Measurements from ENCODE around the gene GAPDH.

The GAPDH gene

GRCh38 chr12:6575648-6576047 is 41.3 kb downstream of the GAPDH start:
- CTCF ChIA-PET: no interaction called here
- H3K9me3 ChIP-seq (ENCODE audit: control insufficient read depth, insufficient read depth, low read depth, low read length): no peaks in the 10 kb centered on the region

GRCh38 chr12:6582196-6582595 is 47.9 kb downstream of the GAPDH start:
- H3K36me3 ChIP-seq (ENCODE audit: control insufficient read depth in 2 of 2, insufficient read depth in 1 of 2, low read length in 2 of 2): peaks cover 86 to 91% of the 10 kb centered on the region in 2 experiments
- ChIA-PET CTCF (interaction anchor here (0.6 to 1.7 kb wide), 2 partner anchors 14 to 20 kb away, joined by 3 to 9 read pairs; no protein-coding TSS in a partner anchor), POLR2A (no interaction called here)
- TF ChIP-seq CTCF (tag by site-specific recombination; IDR thresholded peaks at IDR 0.05) (peak; percentile 23; the same call in 1 of the 2 replicates), ZNF549 (tag by site-specific recombination; IDR thresholded peaks at IDR 0.05) (no peak)
- H3K27ac ChIP-seq (ENCODE audit: extremely low read depth, low read depth, low read length): no peak overlapping the region
- H3K9me3 ChIP-seq (ENCODE audit: control insufficient read depth, insufficient read depth, low read depth, low read length): no peaks in the 10 kb centered on the region
- no peak overlapping the region for H3K4me3 ChIP-seq (ENCODE audit: low read depth, low read length)
- no peaks in the 10 kb centered on the region for H3K4me1 ChIP-seq (ENCODE audit: control insufficient read depth, insufficient read depth, low read length)

More at GRCh38 chr12:6575648-6576047, 41.3 kb downstream of the GAPDH start:
- H3K4me1 ChIP-seq (ENCODE audit: control insufficient read depth, insufficient read depth, low read length): no peaks in the 10 kb centered on the region
- peaks cover 86 to 94% of the 10 kb centered on the region in 2 experiments for H3K36me3 ChIP-seq (ENCODE audit: control insufficient read depth in 2 of 2, insufficient read depth in 1 of 2, low read length in 2 of 2)
- no peak overlapping the region for H3K27ac ChIP-seq (ENCODE audit: extremely low read depth, low read depth, low read length)
- POLR2A ChIA-PET: no interaction called here
- TF ChIP-seq, protein P1, sequence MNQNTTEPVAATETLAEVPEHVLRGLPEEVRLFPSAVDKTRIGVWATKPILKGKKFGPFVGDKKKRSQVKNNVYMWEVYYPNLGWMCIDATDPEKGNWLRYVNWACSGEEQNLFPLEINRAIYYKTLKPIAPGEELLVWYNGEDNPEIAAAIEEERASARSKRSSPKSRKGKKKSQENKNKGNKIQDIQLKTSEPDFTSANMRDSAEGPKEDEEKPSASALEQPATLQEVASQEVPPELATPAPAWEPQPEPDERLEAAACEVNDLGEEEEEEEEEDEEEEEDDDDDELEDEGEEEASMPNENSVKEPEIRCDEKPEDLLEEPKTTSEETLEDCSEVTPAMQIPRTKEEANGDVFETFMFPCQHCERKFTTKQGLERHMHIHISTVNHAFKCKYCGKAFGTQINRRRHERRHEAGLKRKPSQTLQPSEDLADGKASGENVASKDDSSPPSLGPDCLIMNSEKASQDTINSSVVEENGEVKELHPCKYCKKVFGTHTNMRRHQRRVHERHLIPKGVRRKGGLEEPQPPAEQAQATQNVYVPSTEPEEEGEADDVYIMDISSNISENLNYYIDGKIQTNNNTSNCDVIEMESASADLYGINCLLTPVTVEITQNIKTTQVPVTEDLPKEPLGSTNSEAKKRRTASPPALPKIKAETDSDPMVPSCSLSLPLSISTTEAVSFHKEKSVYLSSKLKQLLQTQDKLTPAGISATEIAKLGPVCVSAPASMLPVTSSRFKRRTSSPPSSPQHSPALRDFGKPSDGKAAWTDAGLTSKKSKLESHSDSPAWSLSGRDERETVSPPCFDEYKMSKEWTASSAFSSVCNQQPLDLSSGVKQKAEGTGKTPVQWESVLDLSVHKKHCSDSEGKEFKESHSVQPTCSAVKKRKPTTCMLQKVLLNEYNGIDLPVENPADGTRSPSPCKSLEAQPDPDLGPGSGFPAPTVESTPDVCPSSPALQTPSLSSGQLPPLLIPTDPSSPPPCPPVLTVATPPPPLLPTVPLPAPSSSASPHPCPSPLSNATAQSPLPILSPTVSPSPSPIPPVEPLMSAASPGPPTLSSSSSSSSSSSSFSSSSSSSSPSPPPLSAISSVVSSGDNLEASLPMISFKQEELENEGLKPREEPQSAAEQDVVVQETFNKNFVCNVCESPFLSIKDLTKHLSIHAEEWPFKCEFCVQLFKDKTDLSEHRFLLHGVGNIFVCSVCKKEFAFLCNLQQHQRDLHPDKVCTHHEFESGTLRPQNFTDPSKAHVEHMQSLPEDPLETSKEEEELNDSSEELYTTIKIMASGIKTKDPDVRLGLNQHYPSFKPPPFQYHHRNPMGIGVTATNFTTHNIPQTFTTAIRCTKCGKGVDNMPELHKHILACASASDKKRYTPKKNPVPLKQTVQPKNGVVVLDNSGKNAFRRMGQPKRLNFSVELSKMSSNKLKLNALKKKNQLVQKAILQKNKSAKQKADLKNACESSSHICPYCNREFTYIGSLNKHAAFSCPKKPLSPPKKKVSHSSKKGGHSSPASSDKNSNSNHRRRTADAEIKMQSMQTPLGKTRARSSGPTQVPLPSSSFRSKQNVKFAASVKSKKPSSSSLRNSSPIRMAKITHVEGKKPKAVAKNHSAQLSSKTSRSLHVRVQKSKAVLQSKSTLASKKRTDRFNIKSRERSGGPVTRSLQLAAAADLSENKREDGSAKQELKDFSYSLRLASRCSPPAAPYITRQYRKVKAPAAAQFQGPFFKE (tag by site-specific recombination; IDR thresholded peaks at IDR 0.05; ENCODE audit: borderline replicate concordance): no peak
- TF ChIP-seq, protein P2, sequence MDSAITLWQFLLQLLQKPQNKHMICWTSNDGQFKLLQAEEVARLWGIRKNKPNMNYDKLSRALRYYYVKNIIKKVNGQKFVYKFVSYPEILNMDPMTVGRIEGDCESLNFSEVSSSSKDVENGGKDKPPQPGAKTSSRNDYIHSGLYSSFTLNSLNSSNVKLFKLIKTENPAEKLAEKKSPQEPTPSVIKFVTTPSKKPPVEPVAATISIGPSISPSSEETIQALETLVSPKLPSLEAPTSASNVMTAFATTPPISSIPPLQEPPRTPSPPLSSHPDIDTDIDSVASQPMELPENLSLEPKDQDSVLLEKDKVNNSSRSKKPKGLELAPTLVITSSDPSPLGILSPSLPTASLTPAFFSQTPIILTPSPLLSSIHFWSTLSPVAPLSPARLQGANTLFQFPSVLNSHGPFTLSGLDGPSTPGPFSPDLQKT (IDR thresholded peaks at IDR 0.05; ENCODE audit: borderline replicate concordance, low read depth, low read length): no peak
- TF ChIP-seq, protein P3, sequence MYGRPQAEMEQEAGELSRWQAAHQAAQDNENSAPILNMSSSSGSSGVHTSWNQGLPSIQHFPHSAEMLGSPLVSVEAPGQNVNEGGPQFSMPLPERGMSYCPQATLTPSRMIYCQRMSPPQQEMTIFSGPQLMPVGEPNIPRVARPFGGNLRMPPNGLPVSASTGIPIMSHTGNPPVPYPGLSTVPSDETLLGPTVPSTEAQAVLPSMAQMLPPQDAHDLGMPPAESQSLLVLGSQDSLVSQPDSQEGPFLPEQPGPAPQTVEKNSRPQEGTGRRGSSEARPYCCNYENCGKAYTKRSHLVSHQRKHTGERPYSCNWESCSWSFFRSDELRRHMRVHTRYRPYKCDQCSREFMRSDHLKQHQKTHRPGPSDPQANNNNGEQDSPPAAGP (tag by site-specific recombination; IDR thresholded peaks at IDR 0.05): no peak
- no peak for TF ChIP-seq ZNF426 (tag by site-specific recombination; IDR thresholded peaks at IDR 0.05)
- no peak for TF ChIP-seq ZBTB6 (tag by site-specific recombination; IDR thresholded peaks at IDR 0.05)
- no peak for TF ChIP-seq ZNF311 (tag by site-specific recombination; IDR thresholded peaks at IDR 0.05; ENCODE audit: borderline replicate concordance)
- TF ChIP-seq MZF1 (tag by site-specific recombination; IDR thresholded peaks at IDR 0.05; ENCODE audit: borderline replicate concordance): no peak
- TF ChIP-seq ZNF121 (tag by site-specific recombination; IDR thresholded peaks at IDR 0.05): no peak
- TF ChIP-seq TRIM28 (IDR thresholded peaks at IDR 0.05; ENCODE audit: borderline replicate concordance, low read length): no peak
- TF ChIP-seq KLF10 (tag by site-specific recombination; IDR thresholded peaks at IDR 0.05): no peak
- TF ChIP-seq ZNF704 (tag by site-specific recombination; IDR thresholded peaks at IDR 0.05): no peak
- H3K4me3 ChIP-seq (ENCODE audit: low read depth, low read length): no peak overlapping the region
